Stimulated activated CD8-positive, alpha-beta memory T cell treated with anti-CD3 and anti-CD28 coated beads, Interleukin-12 subunit alpha, Interleukin-12 subunit beta, amount 100 ng/mL, for 1 hour (primary cell): ENCODE data around the gene SENP6.
"Not testable (repeated sequence)": the region's sequence is repeated elsewhere in the genome, so short reads cannot be mapped to it uniquely, and the experiment has no call there.

Experiments
- DNase-seq: peaks from one replicate; pipeline ENCODE4 v3.0.0-alpha.2; 2020; ENCODE audit warnings: low read depth

The SENP6 gene

DNA sequence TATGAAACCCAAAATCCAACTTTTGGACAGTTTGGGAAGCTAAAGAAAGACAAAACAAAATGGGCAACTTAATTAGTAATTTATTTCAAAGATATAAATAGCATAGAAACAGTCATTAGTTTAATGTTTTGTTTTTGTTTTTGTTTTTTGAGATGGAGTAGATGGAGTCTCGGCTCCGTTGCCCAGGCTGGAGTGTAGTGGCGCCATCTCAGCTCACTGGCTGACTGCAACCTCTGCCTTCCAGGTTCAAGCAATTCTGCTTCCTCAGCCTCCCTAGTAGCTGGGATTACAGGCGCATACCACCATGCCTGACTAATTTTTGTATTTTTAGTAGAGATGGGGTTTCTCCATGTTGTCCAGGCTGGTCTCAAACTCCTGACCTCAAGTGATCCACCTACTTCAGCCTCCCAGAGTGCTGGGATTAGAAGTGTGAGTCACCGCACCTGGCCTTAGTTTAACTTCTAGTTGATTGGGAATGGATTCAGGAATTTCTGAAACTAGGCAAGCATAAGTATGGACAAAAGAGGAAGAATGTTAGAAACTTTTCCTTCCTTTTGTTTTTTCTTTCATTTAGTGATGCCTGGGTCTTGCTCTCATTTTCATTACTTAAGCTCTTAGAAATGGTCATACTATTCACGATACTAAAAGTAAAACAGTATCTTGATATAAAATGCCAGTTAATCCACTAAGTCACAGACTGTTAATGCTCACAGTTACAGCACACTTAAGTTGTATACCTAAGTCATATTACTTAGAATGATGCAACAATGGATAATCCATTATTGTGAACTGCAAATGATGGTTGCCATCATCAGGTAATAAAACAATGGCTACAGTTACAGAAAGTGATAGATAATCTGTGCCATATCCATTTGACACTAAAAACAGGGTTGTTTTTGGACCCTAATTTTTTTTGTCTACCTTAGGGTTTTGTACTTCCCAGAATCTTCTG, 8.2 kb downstream of the SENP6 start:
- no peak for DNase-seq

DNA sequence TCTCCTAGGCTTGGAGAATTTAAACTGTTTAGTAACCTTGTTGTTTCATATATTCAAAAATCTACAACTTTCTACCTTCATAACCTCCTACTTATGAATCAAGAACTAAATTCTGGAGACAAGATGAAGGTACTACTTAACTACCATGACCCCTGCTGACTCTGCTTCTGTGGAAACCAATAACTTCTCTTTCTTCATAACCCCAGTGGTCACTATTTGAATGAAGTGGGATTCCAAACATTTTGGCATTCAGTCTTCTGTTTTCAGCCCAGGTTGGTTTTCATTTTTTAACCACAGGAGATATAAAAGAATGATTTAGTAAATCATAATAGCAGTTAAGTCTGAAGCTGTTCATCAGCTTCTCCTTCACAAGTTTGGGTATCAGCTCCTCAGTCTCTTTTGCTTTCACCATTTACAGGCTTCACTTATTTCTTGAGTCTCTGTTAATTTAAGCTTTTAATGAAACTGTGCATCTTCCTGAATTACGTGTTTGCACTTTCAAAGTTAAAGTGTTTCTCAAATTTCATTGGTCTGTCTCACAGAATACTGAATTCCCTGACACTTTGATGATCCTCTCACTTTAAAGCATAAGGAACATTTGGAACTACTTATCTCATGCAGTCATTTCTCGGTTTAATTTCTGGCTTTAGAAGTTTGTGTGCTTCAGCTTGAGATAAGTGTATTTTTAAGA, 9.5 kb downstream of the SENP6 start:
- DNase-seq, result no peak

DNA sequence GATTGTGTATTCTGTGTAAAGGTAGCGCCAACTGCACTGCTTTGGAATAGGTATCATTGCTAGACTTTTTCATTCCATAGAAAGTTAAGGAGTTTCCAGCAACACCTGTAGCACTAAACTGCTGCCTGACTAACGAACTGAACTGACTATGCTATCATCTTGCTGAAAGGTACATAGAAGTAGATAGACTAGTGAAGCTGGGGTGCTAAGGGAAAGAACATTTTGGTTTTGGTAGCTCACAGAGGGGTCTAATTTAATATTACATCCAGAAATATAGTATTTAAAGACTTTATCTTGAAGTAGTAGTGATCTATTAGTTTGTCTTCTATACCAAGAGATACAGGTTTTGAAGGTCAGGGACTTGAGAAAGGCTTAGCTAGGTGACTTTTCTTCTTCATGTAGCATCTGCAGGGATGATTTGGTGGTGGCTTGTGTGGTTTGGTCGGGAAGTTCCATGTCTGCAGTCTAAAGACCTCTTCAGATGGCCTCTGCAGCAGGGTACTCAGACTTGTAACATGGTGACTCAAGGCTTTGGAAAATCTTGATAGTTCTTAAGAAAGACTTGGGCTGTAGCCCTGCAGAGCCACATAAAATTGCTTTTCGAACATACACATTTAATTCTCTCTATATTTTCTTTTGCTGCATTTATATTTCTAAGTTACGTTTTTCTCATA, 10.2 kb downstream of the SENP6 start:
- DNase-seq, result no peak

DNA sequence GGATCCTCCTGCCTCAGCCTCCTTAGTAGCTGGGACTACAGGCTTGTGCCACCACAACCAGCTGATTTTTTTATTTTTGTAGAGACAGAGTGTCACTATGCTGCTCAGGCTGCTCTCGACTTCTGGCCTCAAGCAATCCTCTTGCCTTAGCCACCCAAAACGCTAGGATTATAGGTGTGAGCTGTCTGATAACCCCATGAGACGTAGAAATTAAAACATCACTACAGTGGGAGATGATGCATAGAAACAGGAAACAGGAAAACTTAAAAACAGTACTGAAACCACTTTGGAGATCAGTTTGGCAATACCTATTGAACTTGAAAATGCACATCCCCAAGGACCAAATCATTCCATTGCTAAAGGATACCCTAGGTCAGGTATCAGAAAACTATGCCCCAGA, 10.8 kb downstream of the SENP6 start:
- DNase-seq, result no peak

DNA sequence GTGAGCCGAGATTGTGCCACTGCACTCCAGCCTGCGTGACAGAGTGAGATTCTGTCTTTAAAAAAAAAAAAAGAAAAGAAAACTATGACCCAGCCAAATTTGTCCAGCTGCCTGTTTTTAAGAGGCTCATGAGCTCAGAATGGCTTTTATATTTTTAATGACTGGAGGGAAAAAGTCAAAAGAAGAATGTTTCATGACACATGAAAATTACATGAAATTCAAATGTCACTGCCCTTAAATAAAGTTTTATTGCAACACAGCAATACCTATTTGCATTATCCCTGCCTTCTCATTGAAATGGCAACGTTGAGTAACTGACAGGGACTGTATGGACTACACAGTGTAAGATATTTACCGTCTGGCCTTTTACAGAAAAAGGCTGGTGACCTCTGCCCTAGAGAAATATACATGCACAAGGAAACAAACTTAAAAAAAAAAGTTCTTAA, 11.4 kb downstream of the SENP6 start:
- DNase-seq, result no peak

DNA sequence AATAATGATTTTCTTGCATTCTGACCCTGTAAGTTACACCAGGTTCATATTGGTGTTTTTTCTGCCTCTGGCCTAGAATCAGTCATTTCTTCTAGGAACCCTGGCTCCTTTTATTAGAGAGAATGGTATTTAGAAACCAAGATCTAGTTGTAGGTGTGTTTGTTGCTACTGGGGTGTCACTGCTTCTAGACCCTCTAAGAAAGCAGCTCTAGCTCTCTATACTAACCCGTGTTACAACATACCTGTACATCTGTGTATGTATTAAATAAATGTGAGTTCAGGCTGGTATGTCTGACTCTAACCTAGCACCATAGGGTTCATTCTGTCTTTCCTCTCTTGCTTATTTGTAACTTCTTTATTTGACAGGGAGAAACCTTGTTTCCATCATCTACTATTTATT, 16.8 kb downstream of the SENP6 start:
- no peak for DNase-seq

DNA sequence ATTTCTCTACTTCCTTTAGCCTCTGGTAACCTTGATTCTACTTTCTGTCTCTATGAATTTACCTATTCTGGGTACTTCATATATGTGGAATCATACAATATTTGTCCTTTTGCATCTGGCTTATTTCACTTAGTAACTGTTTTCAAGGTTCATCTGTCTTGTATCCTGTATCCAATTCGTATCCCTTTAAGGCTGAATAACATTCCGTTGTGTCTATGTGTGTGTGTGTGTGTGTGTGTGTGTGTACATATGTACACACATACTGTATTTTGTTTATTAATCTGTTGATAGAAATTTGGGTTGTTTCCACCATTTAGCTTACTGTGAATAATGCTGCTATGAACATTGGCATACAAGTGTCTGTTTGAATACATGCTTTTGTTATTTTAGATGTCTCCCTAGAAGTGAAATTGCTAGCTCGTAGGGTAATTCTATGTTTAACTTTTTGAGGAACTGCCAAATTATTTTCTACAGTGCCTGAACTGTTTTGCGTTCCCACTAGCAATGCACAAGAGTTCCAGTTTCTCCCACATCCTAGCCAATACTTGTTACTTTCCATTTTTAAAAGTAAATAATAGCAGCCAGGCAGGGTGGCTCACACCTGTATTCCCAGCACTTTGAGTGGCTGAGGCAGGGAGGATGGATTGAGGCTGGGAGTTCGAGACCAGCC, 17.7 kb downstream of the SENP6 start:
- no peak for DNase-seq

DNA sequence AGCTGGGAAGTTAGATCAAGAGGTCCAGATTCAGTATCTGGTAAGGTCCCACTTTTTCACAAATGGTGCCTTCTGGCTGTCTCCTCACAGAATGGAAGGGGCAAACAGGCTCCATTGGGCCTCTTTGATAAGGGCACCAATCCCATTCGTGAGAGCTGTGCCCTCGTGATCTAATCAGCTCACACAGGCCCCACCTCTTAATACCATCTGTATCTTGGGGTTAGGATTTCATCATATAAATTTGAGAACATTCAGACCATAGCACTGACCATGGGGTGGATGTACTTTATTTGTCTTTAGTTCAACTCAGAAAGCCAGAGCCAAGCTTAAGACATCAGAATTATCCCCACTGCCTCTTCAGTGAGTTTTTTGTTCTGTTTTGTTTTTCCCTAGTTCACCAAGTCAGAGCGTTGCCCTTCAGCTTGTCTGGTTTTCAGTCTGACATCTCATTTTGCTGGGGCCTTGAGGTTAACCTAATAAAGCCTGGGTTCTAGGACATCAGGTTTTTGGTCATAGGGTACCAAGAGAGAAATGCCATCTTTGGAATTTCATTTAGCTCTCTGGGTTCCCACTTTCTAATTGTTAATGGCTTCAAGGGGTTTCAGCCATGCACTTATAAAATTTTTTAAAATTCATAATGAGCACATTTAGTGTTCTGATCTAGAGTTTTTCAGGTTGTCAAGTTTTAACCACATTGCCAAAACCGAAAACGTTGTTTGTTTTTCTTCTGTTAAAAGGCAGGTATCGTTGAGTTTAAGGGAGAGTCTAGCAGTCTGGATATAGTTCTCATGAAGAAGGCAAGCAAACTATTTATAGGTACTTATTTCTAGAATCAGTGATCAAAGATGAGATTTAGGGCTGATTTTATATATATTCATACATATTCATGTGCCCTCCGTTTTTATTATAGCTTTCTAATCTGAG, 19.0 kb downstream of the SENP6 start:
- DNase-seq, result no peak

DNA sequence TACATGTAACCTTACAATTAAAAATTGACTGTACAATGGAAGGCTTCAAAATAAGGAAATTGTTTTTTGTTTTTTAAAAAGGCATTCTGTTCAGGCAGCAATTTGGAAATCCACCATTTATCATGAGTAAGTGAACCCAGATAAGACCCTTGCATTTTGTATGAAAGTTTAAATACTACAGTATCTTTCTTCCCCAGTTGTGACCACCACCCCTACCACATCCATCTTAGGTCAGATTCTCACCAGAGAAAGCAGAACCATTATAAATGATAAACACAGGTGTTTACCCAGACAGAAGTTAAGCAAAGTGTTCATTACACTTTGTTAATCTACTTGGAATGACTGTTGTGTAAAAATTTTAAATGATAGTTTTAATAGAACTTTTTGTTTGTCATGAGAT, 20.2 kb downstream of the SENP6 start:
- no peak for DNase-seq

DNA sequence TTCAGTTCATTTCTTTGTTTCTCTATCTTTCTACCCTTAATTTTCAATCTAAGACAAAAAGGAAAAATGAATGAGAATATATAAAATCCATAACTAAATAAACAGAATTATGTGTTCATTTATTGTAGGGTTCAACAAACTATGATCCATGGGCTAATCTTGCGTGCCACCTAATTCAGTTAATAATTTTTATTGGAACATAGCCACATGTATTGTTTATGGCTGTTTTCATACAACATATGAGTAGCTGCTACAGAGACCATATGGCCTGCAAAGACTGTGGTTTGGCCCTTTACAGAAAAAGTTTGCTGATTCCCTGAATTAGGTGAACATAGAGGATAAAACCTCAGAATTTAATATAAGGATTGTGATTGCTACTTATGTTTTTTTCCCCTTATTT, 21.8 kb downstream of the SENP6 start:
- DNase-seq, result no peak

DNA sequence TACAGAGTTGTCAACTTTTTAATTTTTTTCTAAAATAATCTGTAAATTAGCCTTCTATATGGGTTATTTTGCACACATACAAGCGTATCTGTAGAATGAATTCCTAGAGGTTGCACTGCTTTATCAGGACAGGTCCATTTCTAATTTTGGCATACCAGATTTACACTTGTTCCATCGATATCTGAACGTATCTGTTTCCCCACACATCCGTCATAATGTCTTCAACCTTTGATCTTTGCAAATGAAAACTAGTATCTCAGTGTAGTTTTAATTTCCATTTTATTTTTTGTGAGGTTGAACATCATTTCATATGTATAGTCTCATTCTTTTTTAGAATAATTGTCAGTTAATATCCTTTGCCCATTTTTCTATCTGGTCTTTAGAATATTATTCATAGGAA, 22.7 kb downstream of the SENP6 start:
- no peak for DNase-seq

DNA sequence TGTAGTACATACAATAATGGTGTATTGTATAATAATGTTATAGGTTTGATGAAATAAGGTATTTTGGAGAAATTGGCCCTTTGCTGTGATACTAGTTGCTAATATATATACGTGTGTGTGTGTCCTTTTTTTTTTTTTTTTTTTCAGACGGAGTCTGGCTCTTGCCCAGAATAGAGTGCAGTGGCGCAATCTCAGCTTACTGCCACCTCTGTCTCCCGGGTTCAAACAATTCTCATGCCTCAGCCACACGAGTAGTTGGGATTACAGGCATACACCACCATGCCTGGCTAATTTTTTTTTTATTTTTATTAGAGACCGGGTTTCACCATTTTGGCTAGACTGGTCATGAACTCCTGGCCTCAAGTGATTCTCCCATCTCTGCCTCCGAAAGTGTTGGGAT, 23.3 kb downstream of the SENP6 start:
- DNase-seq, result no peak

DNA sequence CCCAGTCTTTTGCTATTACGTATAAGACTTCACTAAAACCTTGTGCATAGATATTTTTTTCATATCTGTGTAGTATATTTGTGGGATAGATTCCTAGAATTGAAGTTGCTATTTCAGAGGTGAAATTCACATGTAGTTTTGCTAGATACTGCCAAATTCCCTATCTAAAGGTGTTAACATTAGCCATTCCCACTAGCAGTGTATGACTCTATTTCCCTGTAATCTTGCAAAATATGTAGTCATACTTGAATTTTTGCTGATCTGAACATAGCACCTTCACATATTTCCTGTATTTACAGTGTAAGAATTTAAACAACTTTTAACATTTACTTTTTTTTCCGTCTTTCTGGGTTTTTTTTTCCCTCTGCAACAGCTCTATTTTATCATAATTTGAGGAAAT, 24.9 kb downstream of the SENP6 start:
- DNase-seq, result no peak

DNA sequence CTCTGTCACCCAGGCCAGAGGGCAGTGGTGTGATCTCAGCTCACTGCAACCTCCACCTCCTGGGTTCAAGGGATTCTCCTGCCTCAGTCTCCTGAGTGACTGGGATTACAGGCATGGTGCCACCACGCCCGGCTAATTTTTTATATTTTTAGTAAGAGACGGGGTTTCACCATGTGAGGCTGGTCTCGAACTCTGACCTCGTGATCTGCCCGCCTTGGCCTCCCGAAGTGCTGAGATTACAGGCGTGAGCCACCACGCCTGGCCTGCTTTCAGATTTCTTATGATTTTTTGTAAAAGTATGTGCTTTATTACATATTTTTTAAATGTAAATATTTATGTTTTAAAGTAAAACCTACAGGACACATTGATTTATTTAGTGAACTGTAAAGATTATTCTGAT, 26.0 kb downstream of the SENP6 start:
- not testable (repeated sequence) for DNase-seq

DNA sequence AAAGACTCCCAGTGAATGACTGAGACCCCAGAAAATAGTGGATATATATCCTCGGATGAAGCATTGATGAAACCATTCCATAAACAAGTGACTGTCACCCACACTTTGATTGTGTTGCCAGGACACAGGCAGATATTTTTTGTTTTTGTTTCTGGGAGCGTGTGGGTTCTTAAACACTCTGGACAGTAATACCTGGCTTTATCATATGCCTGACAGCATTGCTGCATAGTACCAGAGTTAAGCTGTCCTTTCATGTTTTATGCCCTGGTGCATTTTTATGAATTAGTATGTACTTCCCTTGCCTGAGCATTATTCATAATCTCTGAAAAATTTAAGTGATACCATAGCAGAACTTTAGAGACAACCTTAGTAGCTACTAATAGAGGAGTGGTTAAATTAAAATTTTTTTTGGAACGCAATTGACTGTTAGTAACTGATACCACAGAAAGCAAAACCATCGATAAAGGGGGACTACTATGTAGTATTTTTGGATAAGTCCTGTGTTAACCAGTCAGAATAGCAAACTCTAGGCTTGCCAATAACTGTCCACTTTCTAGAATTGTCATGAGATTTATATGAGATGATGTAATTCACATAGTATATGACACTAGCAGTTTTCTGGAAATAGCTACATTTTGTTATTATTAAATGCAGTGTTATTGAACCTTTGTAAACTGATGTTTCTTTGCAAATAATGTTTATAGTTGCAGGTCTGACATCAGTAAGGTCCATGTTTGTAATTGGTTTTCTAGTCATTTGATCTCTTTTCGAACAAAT, 30.4 kb downstream of the SENP6 start:
- DNase-seq, result no peak

DNA sequence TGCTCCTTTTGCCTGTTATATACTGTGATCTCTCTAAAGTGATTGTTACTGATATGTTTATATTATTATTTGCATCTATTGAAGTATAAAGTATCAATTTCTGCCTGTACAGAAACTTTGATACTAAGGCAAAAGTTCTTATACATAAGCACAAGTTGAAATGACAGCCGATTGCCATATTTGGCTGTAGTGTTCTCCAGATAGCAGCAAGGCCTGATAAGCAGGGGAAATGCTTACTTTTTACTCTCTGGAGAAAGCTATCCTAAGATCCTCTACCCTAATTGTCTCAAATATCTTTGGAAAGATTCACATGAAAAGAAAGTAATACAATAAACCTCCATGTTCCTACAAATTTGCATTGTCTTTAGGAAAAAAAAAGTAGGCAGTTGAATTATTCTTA, 31.4 kb downstream of the SENP6 start:
- no peak for DNase-seq

DNA sequence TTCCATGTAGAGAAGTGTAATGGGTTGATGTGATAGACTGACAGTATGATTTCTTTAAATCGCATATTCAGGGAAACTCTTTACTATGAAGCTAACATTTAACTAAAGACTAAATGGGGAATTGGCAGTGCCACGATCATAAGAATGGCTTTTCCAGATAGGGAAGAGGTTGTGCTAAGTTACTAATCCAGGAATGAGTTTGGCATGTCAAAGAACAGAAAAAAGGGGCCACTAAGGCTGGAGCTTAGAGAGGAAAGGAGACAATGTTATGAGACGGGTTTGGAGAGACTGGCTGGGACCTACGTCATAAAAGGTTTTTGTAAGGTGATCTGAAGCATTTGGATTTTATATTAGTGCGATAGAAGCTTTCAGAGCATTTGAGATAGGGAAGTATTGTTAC, 40.6 kb downstream of the SENP6 start:
- DNase-seq, result no peak

DNA sequence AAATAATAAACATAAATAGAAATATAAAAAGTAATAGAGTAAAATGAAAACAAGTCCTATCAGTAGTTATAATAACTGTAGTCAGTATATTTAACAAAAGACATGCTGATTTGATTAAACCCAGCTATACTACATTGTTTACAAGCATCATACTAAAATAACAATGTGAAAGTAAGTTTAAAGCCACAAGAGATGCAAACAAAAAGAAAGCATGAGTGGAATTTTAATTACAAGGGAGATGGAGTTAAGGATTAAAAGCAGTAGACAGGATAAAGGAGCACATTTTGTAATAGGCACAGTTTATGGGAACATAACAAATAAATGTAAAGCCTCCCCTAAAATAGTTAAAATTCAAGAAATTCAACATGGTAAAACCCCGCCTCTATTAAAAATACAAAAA, 41.5 kb downstream of the SENP6 start:
- no peak for DNase-seq

DNA sequence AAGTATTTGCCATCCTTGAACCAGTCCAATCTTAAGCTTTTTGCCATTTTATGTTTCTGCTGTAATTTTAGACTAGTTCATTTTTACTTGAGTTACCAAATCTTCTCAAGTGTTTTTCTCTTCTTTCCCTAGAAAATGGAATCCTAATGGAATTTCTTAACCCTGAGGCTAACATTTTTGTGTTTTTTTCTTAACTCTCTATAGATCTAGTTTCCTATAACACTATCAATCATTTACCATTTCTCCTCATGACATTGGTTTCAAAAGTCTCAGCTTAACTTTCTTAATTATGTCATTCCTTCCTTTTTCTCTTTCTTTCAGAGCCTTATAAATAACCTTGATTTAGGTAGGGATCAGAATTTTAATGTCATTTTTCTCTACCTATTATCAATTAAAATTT, 54.8 kb downstream of the SENP6 start:
- DNase-seq, result no peak

DNA sequence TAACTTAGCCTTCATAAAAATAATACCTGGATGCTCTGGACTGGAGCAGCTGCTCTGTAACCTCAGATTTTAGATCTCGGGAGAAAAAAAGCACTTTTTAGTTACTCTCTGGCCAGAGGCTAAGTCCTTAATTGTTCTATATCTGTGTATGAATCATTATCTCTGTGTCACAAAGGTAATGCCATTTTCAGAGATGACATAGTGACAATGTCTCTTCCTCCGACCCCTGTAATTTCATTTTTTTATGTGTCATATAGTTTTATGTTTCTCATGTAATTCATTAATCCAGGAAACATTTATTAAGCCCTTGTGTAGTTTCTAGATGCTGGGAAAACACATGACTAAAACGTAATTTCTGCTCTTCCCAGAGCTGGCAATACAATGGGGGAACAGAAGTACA, 55.6 kb downstream of the SENP6 start:
- DNase-seq, result no peak
